HG03097 (cell line): Measurements from ENCODE around the gene ABLIM2.

Experiments used
- ATAC-seq: cut with Tn5 transposase; IDR thresholded peaks from one replicate; pipeline ENCODE4 v1.9.1; 2021; ENCODE audit not compliant: unreplicated experiment, low FRiP score

The ABLIM2 gene

DNA sequence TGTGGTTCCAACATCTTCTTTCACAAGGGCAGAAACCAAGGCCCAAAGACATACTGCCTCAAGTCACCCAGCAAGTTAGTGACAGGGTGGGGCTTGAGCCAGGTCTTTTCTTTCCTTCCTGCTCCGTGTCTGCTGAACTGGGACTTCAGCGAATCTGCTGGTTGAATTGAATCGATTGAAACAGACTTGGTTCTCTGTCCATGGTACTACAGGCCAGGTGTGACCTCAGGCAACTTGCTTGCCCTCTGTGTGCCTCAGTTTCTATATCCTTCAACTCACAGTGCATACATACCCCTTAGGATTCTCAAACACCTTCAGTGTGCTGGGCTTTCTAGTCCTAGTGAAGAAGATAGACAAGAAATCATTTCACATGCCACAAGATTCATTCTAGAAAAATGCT, 2.0 kb upstream of the ABLIM2 start:
- no peak for ATAC-seq

DNA sequence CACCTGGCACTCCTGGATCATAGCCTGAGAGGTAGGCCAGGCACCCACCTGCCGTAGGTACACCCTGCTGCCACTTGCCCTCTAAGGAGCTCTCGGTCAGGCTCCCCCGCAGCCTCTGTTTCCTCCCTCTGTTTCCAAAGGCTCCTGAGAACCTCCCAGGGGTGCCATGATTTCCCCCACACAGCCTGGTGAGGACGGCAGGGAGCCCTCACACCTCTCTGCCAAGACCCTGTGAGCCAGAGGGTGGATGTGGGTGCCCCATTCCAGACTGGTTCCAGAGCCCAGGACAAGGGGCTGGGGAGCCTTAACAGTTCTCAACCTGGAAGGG, 1.6 kb upstream of the ABLIM2 start:
- ATAC-seq = no peak

DNA sequence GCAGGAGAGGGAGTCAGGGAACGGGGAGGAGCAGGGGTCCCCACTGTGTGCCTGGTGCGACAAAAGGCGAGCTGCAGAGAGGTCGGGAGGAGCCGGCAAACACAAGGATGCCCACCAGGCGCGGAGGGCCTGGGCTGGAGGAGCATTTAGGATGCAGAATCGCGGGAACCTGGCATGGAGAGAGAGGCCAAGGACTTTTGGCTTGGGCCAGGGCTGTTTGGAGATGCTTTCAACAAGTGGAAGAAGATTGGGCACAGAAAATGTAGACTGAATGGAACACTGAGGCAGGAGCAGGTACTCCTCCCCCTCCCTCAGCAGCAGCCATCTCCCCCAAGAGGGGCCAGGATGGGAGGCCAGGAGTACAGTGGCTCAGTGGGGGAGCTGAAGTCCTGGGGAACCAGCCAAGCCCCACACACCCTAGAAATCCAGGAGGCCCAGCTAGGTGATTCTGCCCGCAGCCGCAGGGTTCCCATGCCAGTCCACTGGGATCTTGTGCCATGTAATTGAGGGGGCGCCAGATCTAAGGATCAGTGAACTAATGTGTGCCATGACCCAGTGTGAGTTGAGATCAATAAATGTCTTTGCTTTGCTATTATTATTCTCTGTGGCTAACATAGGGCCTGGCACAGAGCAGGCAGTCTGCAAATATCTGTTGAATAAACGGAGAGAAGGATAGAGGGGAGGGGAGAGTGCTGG, 1.1 kb upstream of the ABLIM2 start:
- ATAC-seq = no peak

DNA sequence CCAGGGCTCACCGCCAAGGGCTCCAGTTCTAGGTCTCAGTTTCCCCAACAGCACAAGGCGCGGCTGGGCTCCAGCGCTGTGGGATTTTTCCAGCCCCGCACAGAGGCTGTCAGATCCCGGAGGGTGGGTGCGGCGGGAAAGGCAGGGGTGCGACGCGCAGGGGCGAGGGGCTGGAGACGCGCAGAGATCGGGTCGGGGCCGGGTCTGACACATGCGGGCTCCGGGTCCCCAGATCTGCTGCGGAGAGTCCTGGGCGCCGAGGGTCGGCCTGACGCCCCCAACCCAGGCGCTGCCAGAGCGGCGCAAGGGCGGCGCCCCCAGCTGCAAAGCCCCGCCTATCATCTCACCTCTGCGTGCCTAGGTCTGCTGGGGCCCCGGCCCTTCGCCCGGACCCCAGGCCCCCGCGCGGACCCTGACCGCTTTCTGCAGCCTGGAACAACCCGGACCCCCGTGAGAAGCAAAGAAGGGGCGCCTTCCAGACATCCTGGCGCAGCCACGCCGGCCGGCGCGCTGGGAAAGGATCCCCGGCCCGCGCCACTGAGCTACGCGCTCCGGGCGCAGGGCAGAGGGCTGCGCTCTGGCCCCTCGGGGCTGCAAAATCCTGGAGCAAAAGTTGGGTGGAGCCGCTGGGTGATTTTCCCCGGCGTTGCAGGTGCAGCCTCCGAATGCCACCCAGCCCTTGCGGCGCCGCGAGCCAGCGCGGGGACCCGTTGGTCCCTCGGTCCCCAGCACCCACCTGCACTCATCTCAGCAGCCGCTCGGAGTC, 486 bp downstream of the ABLIM2 start:
- no peak for ATAC-seq

GRCh38 chr4:8157496-8157895, 1.1 kb downstream of the ABLIM2 start:
- ATAC-seq = no peak

DNA sequence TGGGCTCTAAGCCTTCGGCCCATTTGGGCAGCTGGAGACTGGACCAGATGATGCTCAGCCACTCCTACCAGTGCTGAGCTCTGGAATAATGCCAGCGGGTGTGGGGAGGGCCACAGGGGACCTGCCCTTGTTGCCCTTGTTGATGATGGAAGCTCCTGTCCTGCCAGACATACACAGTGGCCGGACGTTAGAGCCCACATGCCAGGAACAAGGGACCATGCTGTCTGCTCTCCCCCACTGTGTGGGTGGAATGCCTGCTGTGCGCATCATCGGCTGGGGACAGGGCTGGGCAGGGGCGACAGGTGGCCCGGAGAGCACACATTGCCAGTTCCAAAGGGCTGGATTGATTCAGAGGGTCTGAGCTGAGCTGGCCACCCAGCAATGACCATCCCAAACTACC, 2.0 kb downstream of the ABLIM2 start:
- ATAC-seq = no peak

DNA sequence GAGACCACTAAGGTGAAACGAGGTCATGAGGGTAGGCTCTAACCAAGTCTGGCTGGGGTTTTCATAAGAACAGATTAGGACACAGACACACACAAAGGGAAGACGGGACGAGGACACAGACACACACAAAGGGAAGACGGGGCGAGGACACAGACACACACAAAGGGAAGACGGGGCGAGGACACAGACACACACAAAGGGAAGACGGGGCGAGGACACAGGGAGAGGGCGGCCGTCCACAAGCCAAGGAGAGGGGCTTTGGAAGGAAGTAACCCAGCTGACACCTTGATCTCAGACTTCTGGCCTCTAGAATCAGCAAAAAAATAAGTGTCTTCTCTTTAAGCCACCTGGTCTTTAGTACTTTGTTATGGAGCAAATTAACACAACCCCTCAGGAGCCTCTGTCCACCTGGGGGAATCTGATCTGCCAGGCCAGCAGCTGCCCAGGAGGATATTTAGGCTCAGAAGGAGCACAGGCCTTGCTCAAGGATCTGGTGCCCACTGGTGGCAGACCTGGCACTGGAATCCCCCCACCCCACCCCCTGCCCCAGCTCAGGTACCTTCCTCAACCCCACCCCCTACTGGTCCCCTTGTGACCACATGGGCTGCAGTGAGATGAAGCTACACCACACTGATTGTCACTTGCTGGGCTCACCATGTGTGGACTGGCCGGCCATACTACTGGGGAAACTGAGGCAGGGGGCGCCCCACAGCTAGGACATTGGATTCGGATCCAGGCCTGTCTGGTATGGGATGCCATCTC, 2.8 kb downstream of the ABLIM2 start:
- ATAC-seq = no peak

- ATAC-seq = no peak
Observed at GRCh38 chr4:8155048-8155447, 3.6 kb downstream of the ABLIM2 start.

DNA sequence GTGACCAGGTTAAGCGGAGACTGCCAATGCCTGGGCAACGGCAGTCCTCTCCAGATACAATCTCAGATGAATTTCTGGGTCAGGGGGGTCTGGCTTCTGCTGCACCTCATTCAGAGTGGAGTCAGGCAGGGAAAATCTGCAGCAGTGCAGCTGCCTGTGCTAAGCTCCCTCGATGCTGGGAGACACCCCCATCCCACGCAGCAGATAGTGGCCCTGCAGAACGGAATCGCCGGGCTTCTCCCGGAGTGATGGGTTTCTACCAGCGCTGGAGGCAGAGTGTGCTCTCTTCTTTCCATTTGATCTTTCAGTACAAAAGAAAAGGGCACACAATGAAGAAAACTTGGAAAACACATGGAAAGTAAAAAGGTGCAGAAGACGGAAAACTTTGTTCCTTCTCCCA, 5.2 kb downstream of the ABLIM2 start:
- no peak for ATAC-seq

- ATAC-seq = no peak
Observed at GRCh38 chr4:8152865-8153257, 5.8 kb downstream of the ABLIM2 start.

DNA sequence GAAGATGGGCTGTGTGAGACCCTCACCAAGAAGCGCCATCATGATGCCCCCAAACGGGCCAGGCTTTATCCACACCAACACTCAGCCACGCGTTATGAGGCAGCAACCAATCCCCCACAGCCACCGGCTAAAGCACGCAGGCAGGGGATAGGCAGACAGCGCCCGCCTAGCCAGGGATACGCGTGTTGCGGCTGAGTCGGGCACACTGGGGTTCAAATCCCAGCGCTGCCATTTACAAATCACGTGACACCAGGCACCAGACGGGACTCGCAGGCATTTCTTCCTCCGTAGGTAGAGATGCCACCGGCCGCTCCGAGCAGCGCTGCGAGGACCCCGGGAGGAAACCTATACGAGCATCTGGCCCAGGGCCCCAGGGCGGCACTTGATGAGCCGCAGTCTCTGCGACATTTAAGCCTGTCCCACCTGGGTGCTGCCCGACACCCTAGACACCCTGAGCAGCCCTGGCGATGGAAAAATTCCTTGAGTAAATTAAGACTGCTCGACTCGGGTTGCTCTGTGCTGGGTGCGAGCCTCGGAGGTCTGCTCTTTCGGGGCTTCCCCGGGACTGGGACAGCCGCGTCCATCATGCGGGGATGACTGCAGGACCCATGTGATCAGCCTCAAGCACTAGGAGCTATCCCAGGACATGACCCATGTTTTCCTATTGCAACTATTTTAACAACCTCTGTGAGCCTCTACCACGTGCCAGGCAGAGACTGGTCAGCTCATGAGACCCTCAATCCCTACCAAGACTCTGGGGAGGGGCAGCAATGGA, 6.3 kb downstream of the ABLIM2 start:
- no peak for ATAC-seq

- no peak for ATAC-seq
Observed at GRCh38 chr4:8151165-8151650, 7.4 kb downstream of the ABLIM2 start.

DNA sequence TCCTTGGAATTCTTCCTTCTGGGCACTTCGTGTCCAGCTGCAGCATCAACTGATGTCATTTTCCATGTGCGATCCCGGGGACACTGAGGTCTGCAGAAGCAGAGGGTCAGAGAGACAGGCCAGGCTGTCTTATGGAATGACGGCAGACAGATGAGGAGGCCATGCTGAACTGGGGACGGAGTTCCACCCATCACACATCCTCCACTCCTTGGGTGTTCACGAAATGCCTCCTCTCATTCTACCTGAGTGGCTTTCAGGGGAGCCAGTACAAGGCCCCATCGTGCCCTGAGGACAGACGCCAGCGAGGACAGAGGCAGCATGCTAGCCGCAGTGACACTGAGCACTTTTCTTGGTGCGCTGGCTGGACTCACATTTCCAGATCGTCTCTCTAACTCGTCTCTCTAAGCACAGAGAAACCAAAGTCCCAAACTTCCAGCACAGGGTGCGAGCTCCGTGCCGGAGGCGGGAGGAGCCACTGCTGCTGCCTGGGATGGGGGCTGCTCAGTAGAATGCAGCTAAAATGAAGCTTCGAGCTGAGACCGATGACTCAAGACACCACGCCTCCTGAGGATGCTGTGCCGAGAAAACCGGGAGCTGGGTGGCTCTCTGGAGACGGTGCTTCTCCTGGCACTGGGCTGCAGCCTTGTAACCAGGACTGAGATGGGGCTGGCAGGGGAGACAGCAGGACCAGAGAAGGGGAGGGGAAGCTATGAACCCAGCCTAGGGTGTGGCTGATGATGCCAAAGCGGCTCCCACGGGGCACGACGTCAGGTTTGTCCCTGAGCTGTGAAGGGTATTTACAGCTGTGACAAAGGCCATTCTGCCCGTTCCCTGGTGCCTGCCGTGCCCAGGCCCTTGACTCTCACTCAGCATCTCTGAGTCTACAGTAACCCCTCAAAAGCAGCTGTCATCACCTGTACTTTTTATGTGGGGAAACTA, 8.2 kb downstream of the ABLIM2 start:
- no peak for ATAC-seq

DNA sequence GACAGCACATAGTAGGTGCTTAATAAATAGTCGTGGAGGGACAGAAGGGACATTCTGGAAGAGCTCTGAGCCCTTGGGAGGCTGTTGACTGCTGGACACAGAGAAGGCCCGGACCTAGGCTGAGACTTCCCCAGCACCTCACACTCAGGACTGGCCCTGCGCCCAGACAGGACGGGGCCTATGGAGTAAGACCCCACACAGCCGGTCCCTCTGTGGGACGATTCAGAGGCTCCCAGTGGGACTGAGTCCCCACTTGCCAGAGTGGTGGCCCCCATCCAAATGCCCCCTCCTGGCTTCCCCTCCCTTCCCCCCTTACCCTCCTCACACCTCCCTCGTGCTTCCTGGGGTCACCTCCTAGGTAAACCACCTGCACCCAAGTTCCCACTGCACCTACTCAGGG, 8.9 kb downstream of the ABLIM2 start:
- no peak for ATAC-seq

GRCh38 chr4:8148785-8149435, 9.7 kb downstream of the ABLIM2 start:
- ATAC-seq = no peak

- ATAC-seq = no peak
Observed at GRCh38 chr4:8148159-8148558, 10.5 kb downstream of the ABLIM2 start.

GRCh38 chr4:8147231-8147970, 11.2 kb downstream of the ABLIM2 start:
- no peak for ATAC-seq

GRCh38 chr4:8146157-8146556, 12.5 kb downstream of the ABLIM2 start:
- ATAC-seq = no peak

DNA sequence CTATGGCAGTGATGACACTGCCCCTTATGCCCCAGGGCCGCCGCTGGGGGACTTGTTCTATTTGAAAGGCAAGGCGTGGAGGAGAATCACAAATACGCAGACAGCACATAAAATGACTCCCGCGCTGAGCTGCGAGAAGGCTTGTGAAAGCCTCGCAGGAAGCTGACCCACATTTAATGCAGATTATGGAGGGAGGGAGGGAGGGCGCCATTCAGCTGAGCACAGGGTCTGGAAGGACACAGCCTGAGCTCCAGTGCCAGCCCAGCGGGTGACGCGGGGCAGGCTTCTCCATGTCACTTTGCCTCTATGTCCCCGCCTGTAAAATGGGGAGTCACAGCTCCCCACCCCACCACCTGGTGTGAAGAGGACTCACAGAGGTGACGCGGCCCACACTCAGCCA, 14.3 kb downstream of the ABLIM2 start:
- ATAC-seq = no peak
